Glutamatergic neuron (in vitro differentiated cells): ENCODE results near the gene PPRC1. TPM values are rescaled to one million over a fixed set of nuclear protein-coding genes. Genes with fewer than 3 reads are reported as not detected.
A peak's percentile ranks its signal among the peaks of the same experiment; 100 is the strongest.

Source experiments
- DNase-seq: peaks from one replicate; pipeline ENCODE4 v3.0.0; 2022
- H3K27ac Mint-ChIP-seq: one replicate; pipeline ENCODE4 v1.8.0; 2020; ENCODE audit warnings: mild to moderate bottlenecking, mixed read lengths, inconsistent platforms; ENCODE audit not compliant: unreplicated experiment
- H3K27me3 Mint-ChIP-seq: one replicate; pipeline ENCODE4 v1.8.0; 2020; ENCODE audit warnings: mild to moderate bottlenecking, moderate library complexity, mixed read lengths, inconsistent platforms; ENCODE audit not compliant: unreplicated experiment
- H3K36me3 Mint-ChIP-seq: one replicate; pipeline ENCODE4 v1.8.0; 2020; ENCODE audit warnings: mild to moderate bottlenecking, mixed read lengths, inconsistent platforms; ENCODE audit not compliant: unreplicated experiment
- H3K4me1 Mint-ChIP-seq: one replicate; pipeline ENCODE4 v1.8.0; 2020; ENCODE audit warnings: mild to moderate bottlenecking, low read depth, mixed read lengths, inconsistent platforms; ENCODE audit not compliant: unreplicated experiment
- H3K4me3 Mint-ChIP-seq: one replicate; pipeline ENCODE4 v1.8.0; 2020; ENCODE audit warnings: mild to moderate bottlenecking, mixed read lengths, inconsistent platforms; ENCODE audit not compliant: unreplicated experiment
- H3K9me3 Mint-ChIP-seq: one replicate; pipeline ENCODE4 v1.8.0; 2020; ENCODE audit warnings: mild to moderate bottlenecking, moderate library complexity, mixed read lengths, inconsistent platforms; ENCODE audit not compliant: unreplicated experiment
- CTCF ChIP-seq: fragments of 200-600 bp; sonication (generic); IDR thresholded peaks from one replicate; pipeline ENCODE4 v1.5.0; 2021; ENCODE audit not compliant: partially characterized antibody, unreplicated experiment
- total RNA-seq: library from RNA; stranded (reverse); fragmentation: NEBNext Ultra II Directional; extraction: Animal tissue kit (Norgen Biotek cat#: 25700); gene quantifications from one replicate; pipeline ENCODE4 v1.2.1, GENCODE V29; 2021; ENCODE audit not compliant: unreplicated experiment

Gene PPRC1
- total RNA-seq, 1 donor from 2014 or later: 21.6 TPM

- H3K4me3 Mint-ChIP-seq: peak within 1 kb of the TSS; percentile 98
- H3K27me3 Mint-ChIP-seq: no peaks in the 10 kb centered on the region
- H3K4me1 Mint-ChIP-seq: peaks cover 12% of the 10 kb centered on the region
- H3K9me3 Mint-ChIP-seq: peaks cover 3% of the 10 kb centered on the region
- peak within 1 kb of the TSS; percentile 90 for H3K27ac Mint-ChIP-seq
- peak; percentile 99 for DNase-seq
- no peaks in the 10 kb centered on the region for H3K36me3 Mint-ChIP-seq
- no peak for TF ChIP-seq CTCF
Measured at GRCh38 chr10:102151774-102152544, 19.1 kb downstream of the PPRC1 start, which contains the start of gene NOLC1. NOLC1 (plus strand) TSS chr10:102152389; CDS start chr10:102152411, 22 bp downstream.

DNA sequence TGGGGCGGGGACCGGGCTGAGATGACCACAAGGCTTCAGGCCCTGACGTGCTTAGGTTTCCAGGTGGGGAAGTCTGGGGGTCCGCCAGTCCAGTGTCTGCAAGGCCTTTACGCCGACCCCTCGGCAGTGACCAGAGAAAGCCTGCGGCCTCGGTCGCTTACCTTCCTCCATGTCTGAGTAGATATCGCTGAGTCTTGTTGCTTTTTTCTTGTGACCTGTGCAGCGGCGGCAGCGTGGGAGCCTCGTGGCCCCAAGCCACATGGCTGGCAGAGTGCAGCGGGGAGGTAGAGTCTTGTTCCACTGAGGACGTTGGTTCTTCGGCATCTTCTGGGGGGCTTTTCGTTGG is 19.7 kb downstream of the PPRC1 start:
- Mint-ChIP-seq H3K4me1 (peaks cover 12% of the 10 kb centered on the region), H3K36me3 (no peaks in the 10 kb centered on the region)

DNA sequence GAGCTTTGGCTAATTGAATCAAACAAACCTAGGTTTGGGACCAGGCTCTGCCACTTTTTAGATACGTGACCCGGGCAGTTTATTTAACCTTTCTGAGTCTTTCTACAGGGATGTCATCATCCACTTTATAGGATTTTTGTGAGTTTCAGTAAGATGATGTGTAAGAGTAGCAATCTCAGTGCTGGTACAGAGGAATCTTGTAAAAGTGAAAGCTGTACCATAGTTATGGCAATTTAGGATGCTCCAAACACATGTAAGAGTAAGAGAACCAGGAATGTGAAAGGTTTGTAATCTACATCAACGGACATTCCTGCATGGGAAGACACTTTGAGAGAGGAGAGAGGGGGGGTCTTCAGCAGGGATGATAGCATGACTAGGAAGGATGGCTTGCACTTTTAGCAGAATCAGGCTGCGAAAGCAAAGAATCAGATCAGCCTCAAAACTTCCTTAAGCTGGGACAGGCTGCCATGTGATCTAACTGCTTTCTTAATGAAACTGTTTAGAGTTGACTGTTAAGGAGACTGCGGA is 20.3 kb downstream of the PPRC1 start:
- H3K27me3 Mint-ChIP-seq: no peaks in the 10 kb centered on the region
- peak overlapping the region; percentile 90 for H3K27ac Mint-ChIP-seq
- H3K36me3 Mint-ChIP-seq: no peaks in the 10 kb centered on the region
- H3K9me3 Mint-ChIP-seq: peaks cover 3% of the 10 kb centered on the region
- peaks cover 12% of the 10 kb centered on the region for H3K4me1 Mint-ChIP-seq
- H3K4me3 Mint-ChIP-seq: peak overlapping the region; percentile 98
- no peak for DNase-seq
- no peak for TF ChIP-seq CTCF

More for the DNA sequence above, 19.7 kb downstream of the PPRC1 start:
- peak overlapping the region; percentile 98 for H3K4me3 Mint-ChIP-seq
- no peaks in the 10 kb centered on the region for H3K27me3 Mint-ChIP-seq
- peak; percentile 24 for DNase-seq
- H3K27ac Mint-ChIP-seq: peak overlapping the region; percentile 90
- H3K9me3 Mint-ChIP-seq: peaks cover 3% of the 10 kb centered on the region
- no peak for TF ChIP-seq CTCF

- no peaks in the 10 kb centered on the region for H3K36me3 Mint-ChIP-seq
- TF ChIP-seq CTCF: no peak
- DNase-seq: no peak
- H3K4me1 Mint-ChIP-seq: peaks cover 12% of the 10 kb centered on the region
- H3K27ac Mint-ChIP-seq: no peak overlapping the region
- H3K27me3 Mint-ChIP-seq: no peaks in the 10 kb centered on the region
- peaks cover 5% of the 10 kb centered on the region for H3K9me3 Mint-ChIP-seq
- H3K4me3 Mint-ChIP-seq: no peak overlapping the region
Measured at GRCh38 chr10:102154466-102155116, 21.8 kb downstream of the PPRC1 start.

GRCh38 chr10:102157224-102157623 is 24.4 kb downstream of the PPRC1 start:
- TF ChIP-seq CTCF: no peak
- Mint-ChIP-seq H3K36me3 (no peaks in the 10 kb centered on the region), H3K27me3 (no peaks in the 10 kb centered on the region)

More at GRCh38 chr10:102157224-102157623, 24.4 kb downstream of the PPRC1 start:
- H3K9me3 Mint-ChIP-seq: peaks cover 5% of the 10 kb centered on the region
- no peak for DNase-seq
- peaks cover 7% of the 10 kb centered on the region for H3K4me1 Mint-ChIP-seq
- H3K27ac Mint-ChIP-seq: peak overlapping the region; percentile 20
- H3K4me3 Mint-ChIP-seq: no peak overlapping the region
